ENCODE results near the gene IGF2.

GRCh38 chr11:2144544-2145248, 5.5 kb upstream of the IGF2 start:
- TF ChIP-seq CTCF (IDR thresholded peaks at IDR 0.05; ENCODE audit: insufficient read depth, low read length): no peak
- no peak for TF ChIP-seq SPI1 (IDR thresholded peaks at IDR 0.05; ENCODE audit: borderline replicate concordance, low read depth)
- TF ChIP-seq POLR2AphosphoS5 (IDR thresholded peaks at IDR 0.05; ENCODE audit: low read depth): no peak

Measured in HL-60 (cell line).